H9 (cell line): ENCODE results near the gene PEDS1. TPM values are rescaled to one million over a fixed set of nuclear protein-coding genes. Genes with fewer than 3 reads are reported as not detected.

Source experiments
- DNase-seq: peaks from one replicate; pipeline ENCODE4 v3.0.0-alpha.2; 2017
- H2AFZ ChIP-seq: one replicate; pipeline ENCODE4 v1.6.1; 2013; ENCODE audit warnings: mild to moderate bottlenecking, low read length, control low read depth, moderate library complexity
- H2AK5ac ChIP-seq: 2 replicates; pipeline ENCODE4 v1.6.1; 2013; ENCODE audit warnings: low read length, control low read depth, mixed read lengths; ENCODE audit not compliant: insufficient read length
- H2BK120ac ChIP-seq: one replicate; pipeline ENCODE4 v1.6.1; 2013; ENCODE audit warnings: low read depth, mild to moderate bottlenecking, low read length, control low read depth, inconsistent platforms; ENCODE audit not compliant: poor library complexity, severe bottlenecking
- H2BK12ac ChIP-seq: 2 replicates; pipeline ENCODE4 v1.6.1; 2013; ENCODE audit warnings: low read length, control low read depth, mixed read lengths, low read depth; ENCODE audit not compliant: insufficient read length
- H2BK15ac ChIP-seq: 2 replicates; pipeline ENCODE4 v1.6.1; 2013; ENCODE audit warnings: low read depth, low read length, control low read depth
- H2BK20ac ChIP-seq: one replicate; pipeline ENCODE4 v1.6.1; 2013; ENCODE audit warnings: low read depth, mild to moderate bottlenecking, low read length, control low read depth, inconsistent platforms; ENCODE audit not compliant: poor library complexity, severe bottlenecking
- H2BK5ac ChIP-seq: 2 replicates; pipeline ENCODE4 v1.6.1; 2013; ENCODE audit warnings: low read length, control low read depth, mixed read lengths; ENCODE audit not compliant: insufficient read length
- H3K14ac ChIP-seq: 2 replicates; pipeline ENCODE4 v1.6.1; 2013; ENCODE audit warnings: low read length, control low read depth; ENCODE audit not compliant: insufficient read depth
- H3K18ac ChIP-seq: 2 replicates; pipeline ENCODE4 v1.6.1; 2013; ENCODE audit warnings: low read depth, mild to moderate bottlenecking, mixed read lengths, low read length, control low read depth; ENCODE audit not compliant: insufficient read length
- H3K23ac ChIP-seq: 2 replicates; pipeline ENCODE4 v1.6.1; 2013; ENCODE audit warnings: low read length, control low read depth, mixed read lengths, low read depth; ENCODE audit not compliant: insufficient read length
- H3K23me2 ChIP-seq: 2 replicates; pipeline ENCODE4 v1.6.1; 2013; ENCODE audit warnings: low read depth, mild to moderate bottlenecking, mixed read lengths, low read length, control low read depth; ENCODE audit not compliant: insufficient read length, poor library complexity, severe bottlenecking
- H3K27ac ChIP-seq: 2 replicates; pipeline ENCODE4 v1.5.1; 2013; ENCODE audit warnings: low read length, control low read depth, mixed read lengths, low read depth; ENCODE audit not compliant: insufficient read length
- H3K27me3 ChIP-seq: 2 replicates; pipeline ENCODE4 v1.6.1; 2013; ENCODE audit warnings: low read length, control low read depth, inconsistent platforms; ENCODE audit not compliant: insufficient read depth
- H3K4ac ChIP-seq: 2 replicates; pipeline ENCODE4 v1.6.1; 2013; ENCODE audit warnings: low read depth, mild to moderate bottlenecking, control low read depth, inconsistent platforms, low read length, moderate library complexity
- H3K4me1 ChIP-seq: 2 replicates; pipeline ENCODE4 v1.6.1; 2013; ENCODE audit warnings: low read length, control low read depth, inconsistent platforms; ENCODE audit not compliant: insufficient read depth
- H3K4me2 ChIP-seq: 2 replicates; pipeline ENCODE4 v1.6.1; 2013; ENCODE audit warnings: low read length, control low read depth, mixed read lengths; ENCODE audit not compliant: insufficient read length, insufficient read depth
- H3K56ac ChIP-seq: 2 replicates; pipeline ENCODE4 v1.6.1; 2013; ENCODE audit warnings: low read depth, mild to moderate bottlenecking, mixed read lengths, low read length, control low read depth; ENCODE audit not compliant: insufficient read length
- H3K79me1 ChIP-seq: 2 replicates; pipeline ENCODE4 v1.6.1; 2013; ENCODE audit warnings: low read depth, mild to moderate bottlenecking, moderate library complexity, low read length, control low read depth, inconsistent platforms; ENCODE audit not compliant: insufficient read depth, poor library complexity, severe bottlenecking
- H3K79me2 ChIP-seq: 2 replicates; pipeline ENCODE4 v1.6.1; 2013; ENCODE audit warnings: low read length, control low read depth, inconsistent platforms; ENCODE audit not compliant: insufficient read depth
- H3K9ac ChIP-seq: 2 replicates; pipeline ENCODE4 v1.6.1; 2013; ENCODE audit warnings: low read length, control low read depth, mixed read lengths; ENCODE audit not compliant: insufficient read length; ENCODE audit errors: extremely low read depth
- H3K9me3 ChIP-seq: one replicate; pipeline ENCODE4 v1.6.1; 2013; ENCODE audit warnings: low read depth, low read length, inconsistent platforms; ENCODE audit not compliant: control insufficient read depth
- H3T11ph ChIP-seq: one replicate; pipeline ENCODE4 v1.6.1; 2013; ENCODE audit warnings: mild to moderate bottlenecking, low read length, control low read depth, inconsistent platforms
- H4K20me1 ChIP-seq: one replicate; pipeline ENCODE4 v1.6.1; 2013; ENCODE audit not compliant: control insufficient read depth, insufficient read length, insufficient read depth
- H4K5ac ChIP-seq: 2 replicates; pipeline ENCODE4 v1.6.1; 2013; ENCODE audit warnings: low read depth, mild to moderate bottlenecking, mixed read lengths, low read length, control low read depth; ENCODE audit not compliant: insufficient read length
- H4K8ac ChIP-seq: replicated peaks from 2 replicates; pipeline ENCODE4 v1.6.1; 2013; ENCODE audit warnings: low read length, control low read depth, mixed read lengths, low read depth; ENCODE audit not compliant: insufficient read length
- H4K91ac ChIP-seq: 2 replicates; pipeline ENCODE4 v1.6.1; 2013; ENCODE audit warnings: low read depth, mild to moderate bottlenecking, moderate library complexity, mixed read lengths, low read length, control low read depth; ENCODE audit not compliant: insufficient read length
- H3K27ac Mint-ChIP-seq, 3 experiments: 2 replicates in 2 of 3; 3 replicates in 1 of 3; pipeline ENCODE4 v1.8.0; 2020 to 2021; ENCODE audit warnings: mixed read lengths in 3 of 3, mild to moderate bottlenecking in 1 of 3, moderate library complexity in 1 of 3
- H3K27me3 Mint-ChIP-seq: 2 replicates; pipeline ENCODE4 v1.8.0; 2021; ENCODE audit warnings: low read depth, mild to moderate bottlenecking, moderate library complexity, mixed read lengths
- H3K36me3 Mint-ChIP-seq, 3 experiments: 2 replicates in 2 of 3; 3 replicates in 1 of 3; pipeline ENCODE4 v1.8.0; 2020 to 2021; ENCODE audit warnings: low read depth in 3 of 3, mixed read lengths in 3 of 3; ENCODE audit not compliant: insufficient read depth in 1 of 3
- H3K4me1 Mint-ChIP-seq, 2 experiments: 2 replicates each; pipeline ENCODE4 v1.8.0; 2020; ENCODE audit warnings: mixed read lengths in 2 of 2
- H3K4me3 Mint-ChIP-seq, 2 experiments: 2 replicates in 1 of 2; 3 replicates in 1 of 2; pipeline ENCODE4 v1.8.0; 2020 to 2021; ENCODE audit warnings: mild to moderate bottlenecking in 2 of 2, mixed read lengths in 2 of 2, moderate library complexity in 1 of 2
- H3K9me3 Mint-ChIP-seq, 2 experiments: 2 replicates in 1 of 2; 3 replicates in 1 of 2; pipeline ENCODE4 v1.8.0; 2020; ENCODE audit warnings: mild to moderate bottlenecking in 2 of 2, mixed read lengths in 2 of 2, moderate library complexity in 1 of 2
- WGBS: extraction: QIAGEN DNeasy Blood & Tissue Kit; methylation state at CpG from one replicate; pipeline ENCODE4 v1.1.7; 2013; ENCODE audit warnings: missing lambda C conversion rate, low lambda C conversion rate, mixed read lengths; ENCODE audit not compliant: insufficient read length; ENCODE audit errors: extremely low coverage; 5-methylcytosine and 5-hydroxymethylcytosine counted together
- total RNA-seq: library from RNA; stranded (reverse); gene quantifications from 2 replicates; pipeline ENCODE4 v1.2.1, GENCODE V29; 2021
- TF ChIP-seq, protein P1 (sequence below): fragments of 200-600 bp; sonication (generic); conservative IDR thresholded peaks from 3 replicates; pipeline ENCODE4 v1.8.0; 2021; ENCODE audit warnings: antibody characterized with exemption, mild to moderate bottlenecking

PEDS1 gene
- total RNA-seq, 1 experiment from 2014 or later, result 29.3 TPM

GRCh38 chr20:50111120-50111828 is 42.2 kb downstream of the PEDS1 start:
- H3K4me3 Mint-ChIP-seq, result peak overlapping the region; percentile 97 to 99
- WGBS, result no CpG with 5 or more reads among the region's 10 CpGs
- Histone ChIP-seq H3K4me1 (peaks cover 6% of the 10 kb centered on the region), H3T11ph (no peak overlapping the region), H2BK12ac (no peak overlapping the region), H2BK5ac (no peak overlapping the region), H3K23ac (no peak overlapping the region), H3K18ac (no peak overlapping the region), H4K91ac (no peak overlapping the region), H2BK15ac (no peak overlapping the region), H3K79me2 (peaks cover 51% of the 10 kb centered on the region; the same call in 1 of the 2 replicates), H2AK5ac (no peak overlapping the region), H3K4me2 (peak overlapping the region; percentile 63), H4K8ac (no peak overlapping the region), H3K27me3 (no peaks in the 10 kb centered on the region), H3K27ac (no peak overlapping the region), H2BK20ac (no peak overlapping the region), H4K5ac (no peak overlapping the region), H2BK120ac (no peak overlapping the region), H3K9me3 (no peaks in the 10 kb centered on the region), H3K9ac (peak overlapping the region; percentile 72), H3K14ac (no peak overlapping the region), H4K20me1 (peaks cover 2% of the 10 kb centered on the region), H3K56ac (no peak overlapping the region), H3K23me2 (peaks cover 19% of the 10 kb centered on the region), H3K79me1 (peaks cover 7% of the 10 kb centered on the region), H3K4ac (no peak overlapping the region), H2AFZ (no peak overlapping the region)
- DNase-seq, result no peak
- H3K36me3 Mint-ChIP-seq, result peaks cover 2 to 26% (median 17%) of the 10 kb centered on the region in 3 experiments; a peak in 5 of 7 replicates
- peak overlapping the region; percentile 46 to 98 (median 94); a peak in 4 of 7 replicates for H3K27ac Mint-ChIP-seq
- no peaks in the 10 kb centered on the region for H3K9me3 Mint-ChIP-seq
- H3K27me3 Mint-ChIP-seq, result no peaks in the 10 kb centered on the region
- TF ChIP-seq, protein P1, sequence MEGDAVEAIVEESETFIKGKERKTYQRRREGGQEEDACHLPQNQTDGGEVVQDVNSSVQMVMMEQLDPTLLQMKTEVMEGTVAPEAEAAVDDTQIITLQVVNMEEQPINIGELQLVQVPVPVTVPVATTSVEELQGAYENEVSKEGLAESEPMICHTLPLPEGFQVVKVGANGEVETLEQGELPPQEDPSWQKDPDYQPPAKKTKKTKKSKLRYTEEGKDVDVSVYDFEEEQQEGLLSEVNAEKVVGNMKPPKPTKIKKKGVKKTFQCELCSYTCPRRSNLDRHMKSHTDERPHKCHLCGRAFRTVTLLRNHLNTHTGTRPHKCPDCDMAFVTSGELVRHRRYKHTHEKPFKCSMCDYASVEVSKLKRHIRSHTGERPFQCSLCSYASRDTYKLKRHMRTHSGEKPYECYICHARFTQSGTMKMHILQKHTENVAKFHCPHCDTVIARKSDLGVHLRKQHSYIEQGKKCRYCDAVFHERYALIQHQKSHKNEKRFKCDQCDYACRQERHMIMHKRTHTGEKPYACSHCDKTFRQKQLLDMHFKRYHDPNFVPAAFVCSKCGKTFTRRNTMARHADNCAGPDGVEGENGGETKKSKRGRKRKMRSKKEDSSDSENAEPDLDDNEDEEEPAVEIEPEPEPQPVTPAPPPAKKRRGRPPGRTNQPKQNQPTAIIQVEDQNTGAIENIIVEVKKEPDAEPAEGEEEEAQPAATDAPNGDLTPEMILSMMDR, result no peak
- peaks cover 56 to 68% of the 10 kb centered on the region in 2 experiments for H3K4me1 Mint-ChIP-seq
